Activated T-helper 2 cell treated with anti-CD3 and anti-CD28 coated beads, Interferon-gamma antibody, Interleukin-2, Interleukin-4, amounts not matched to agents 10 μg/mL and 5 μg/mL and 100 μg/mL, durations not matched to agents 14 hours and 24 hours and 36 hours (primary cell): Measurements from ENCODE around the gene PTPRO. TPM values are rescaled to one million over a fixed set of nuclear protein-coding genes. Genes with fewer than 3 reads are reported as not detected.

ENCODE experiments used
- DNase-seq: peaks from one replicate; pipeline ENCODE4 v3.0.0; 2021; ENCODE audit warnings: low spot score
- H3K27ac Mint-ChIP-seq: one replicate; pipeline ENCODE4 v1.8.0; 2021; ENCODE audit warnings: mixed read lengths
- H3K27me3 Mint-ChIP-seq: one replicate; pipeline ENCODE4 v1.8.0; 2021; ENCODE audit warnings: low read depth, mixed read lengths
- H3K36me3 Mint-ChIP-seq: one replicate; pipeline ENCODE4 v1.8.0; 2021; ENCODE audit warnings: low read depth, mixed read lengths
- H3K4me1 Mint-ChIP-seq: one replicate; pipeline ENCODE4 v1.8.0; 2021; ENCODE audit warnings: low read depth, mixed read lengths
- H3K4me3 Mint-ChIP-seq: one replicate; pipeline ENCODE4 v1.8.0; 2021; ENCODE audit warnings: low read depth, mild to moderate bottlenecking, moderate library complexity, mixed read lengths
- H3K9me3 Mint-ChIP-seq: one replicate; pipeline ENCODE4 v1.8.0; 2021; ENCODE audit warnings: mixed read lengths
- intact Hi-C: fragments of 100-400 bp; cut with micrococcal nuclease; formaldehyde crosslinking; loops from one replicate; pipeline ENCODE4 v1.15.1; 2023
- total RNA-seq: library from RNA; stranded (reverse); gene quantifications from 2 replicates; pipeline ENCODE4 v1.2.3, GENCODE V29; 2022

Gene PTPRO
- total RNA-seq, 1 donor from 2014 or later = 0.41 TPM

DNA sequence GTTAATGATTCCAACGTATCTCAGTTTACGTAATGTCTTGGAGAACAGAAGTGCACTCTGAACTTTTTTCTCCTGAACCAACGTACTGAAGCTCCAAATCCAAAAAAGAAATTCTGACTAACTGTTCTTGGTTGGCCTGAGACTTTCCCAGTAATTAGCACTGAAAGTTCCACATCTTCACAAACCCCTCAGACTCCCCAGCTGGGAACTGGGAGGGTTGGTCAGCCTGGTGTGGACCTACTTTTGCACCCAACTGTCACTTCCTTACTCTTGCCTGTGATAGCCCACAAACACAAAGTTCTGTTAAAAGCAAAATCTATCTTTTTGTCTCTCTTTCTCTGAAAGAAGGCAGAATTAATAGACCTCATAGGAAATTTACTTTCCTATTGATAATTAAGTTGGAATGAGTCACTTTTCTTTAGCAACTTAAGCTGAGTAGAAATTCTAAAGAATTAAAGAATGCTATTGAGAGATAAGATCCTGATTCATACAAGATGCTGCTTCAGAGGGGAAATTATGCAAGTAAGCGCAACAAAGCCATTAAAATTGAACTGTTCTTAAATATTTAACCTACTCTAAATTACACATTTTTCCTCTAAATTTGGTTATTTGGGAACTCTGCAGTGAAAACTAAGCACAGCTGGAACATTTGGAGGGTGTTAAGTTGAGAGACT is 311.8 kb downstream of the PTPRO start:
- Mint-ChIP-seq H3K4me1 (no peaks in the 10 kb centered on the region), H3K27ac (no peak overlapping the region), H3K36me3 (no peaks in the 10 kb centered on the region), H3K27me3 (peaks cover 7% of the 10 kb centered on the region), H3K9me3 (no peaks in the 10 kb centered on the region), H3K4me3 (no peak overlapping the region)
- intact Hi-C loops = no loop called here
- no peak for DNase-seq

DNA sequence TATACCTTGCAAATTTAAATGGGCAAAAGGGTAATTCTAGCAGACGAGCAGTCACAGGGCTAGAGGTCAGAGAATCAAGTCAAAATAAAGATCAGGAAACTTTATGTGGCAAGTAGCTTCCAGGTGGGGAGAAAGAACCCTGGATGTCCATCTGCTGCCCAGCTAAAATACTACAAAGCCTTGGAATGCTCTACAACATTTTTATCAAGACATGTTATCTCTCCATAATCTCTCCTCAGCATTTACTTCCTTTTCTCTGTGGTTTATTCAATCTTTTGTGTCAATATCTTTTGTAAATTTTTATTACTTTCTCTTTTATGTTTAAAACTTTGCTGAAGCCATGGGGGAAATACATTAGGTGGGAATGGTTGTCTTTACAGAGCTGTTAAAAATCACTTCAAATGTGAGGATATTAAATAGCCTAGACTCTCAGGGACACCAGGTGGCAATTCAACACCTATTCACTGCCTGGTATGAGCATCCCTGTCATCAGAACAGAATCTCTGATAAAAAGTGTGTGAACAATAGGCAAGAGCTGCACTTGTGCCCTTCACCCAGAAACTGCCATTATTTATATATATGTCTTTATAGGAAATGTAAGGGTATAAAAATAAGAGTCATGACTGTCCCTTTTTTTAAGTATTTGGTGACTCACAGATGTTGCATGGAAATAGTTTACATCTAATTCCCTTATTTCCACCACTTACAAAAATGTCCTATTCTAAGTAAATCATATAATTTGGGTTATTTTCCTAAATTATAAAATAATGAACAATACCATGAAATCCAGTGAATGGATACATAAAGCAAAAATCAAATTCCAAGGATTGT is 314.0 kb downstream of the PTPRO start:
- H3K27me3 Mint-ChIP-seq = peaks cover 7% of the 10 kb centered on the region
- intact Hi-C loops = no loop called here
- no peak overlapping the region for H3K27ac Mint-ChIP-seq
- H3K4me3 Mint-ChIP-seq = no peak overlapping the region
- H3K4me1 Mint-ChIP-seq = no peaks in the 10 kb centered on the region
- no peaks in the 10 kb centered on the region for H3K9me3 Mint-ChIP-seq
- no peak for DNase-seq
- no peaks in the 10 kb centered on the region for H3K36me3 Mint-ChIP-seq

DNA sequence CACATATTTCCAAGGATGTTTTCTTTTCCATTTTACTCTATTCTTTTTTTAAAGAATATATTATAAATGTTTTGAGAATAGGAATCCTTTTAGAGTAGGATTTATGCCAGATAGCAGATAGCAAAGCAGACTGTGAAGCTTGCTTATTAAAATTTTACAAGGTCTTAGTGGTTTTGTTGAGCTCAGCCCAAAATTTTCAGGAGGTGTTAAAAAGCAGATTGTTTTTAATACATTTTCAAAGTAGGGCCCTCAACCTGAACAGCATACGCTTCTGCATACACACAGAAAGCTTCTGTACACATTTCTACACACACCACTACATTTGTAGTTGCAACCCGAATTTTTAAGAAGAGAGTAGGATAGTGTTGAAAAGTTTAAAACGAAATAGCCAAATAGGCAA is 315.9 kb downstream of the PTPRO start:
- Mint-ChIP-seq H3K27me3 (peaks cover 7% of the 10 kb centered on the region), H3K4me3 (no peak overlapping the region), H3K36me3 (no peaks in the 10 kb centered on the region), H3K27ac (no peak overlapping the region), H3K9me3 (no peaks in the 10 kb centered on the region), H3K4me1 (no peaks in the 10 kb centered on the region)
- no peak for DNase-seq
- intact Hi-C loops = no loop called here

DNA sequence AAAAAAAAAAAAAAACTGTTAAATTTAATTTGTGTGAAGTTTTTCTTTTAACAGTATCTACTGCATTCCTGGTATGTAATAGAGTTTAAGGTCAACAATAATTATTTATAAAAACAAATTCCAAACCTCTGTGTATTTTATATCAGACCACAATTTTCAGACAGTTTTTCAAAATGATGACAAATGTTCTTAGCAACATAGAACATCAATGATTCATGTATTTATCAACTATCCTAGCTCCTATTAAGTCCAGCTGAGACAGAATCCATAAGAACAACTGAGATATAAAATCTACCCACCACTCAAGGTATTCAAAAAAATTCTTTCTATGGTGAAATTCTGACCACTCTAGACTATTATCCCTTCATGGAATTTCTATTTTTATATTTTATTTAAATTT is 322.4 kb downstream of the PTPRO start:
- Mint-ChIP-seq H3K36me3 (no peaks in the 10 kb centered on the region), H3K9me3 (no peaks in the 10 kb centered on the region), H3K27ac (no peak overlapping the region), H3K4me1 (no peaks in the 10 kb centered on the region), H3K4me3 (no peak overlapping the region), H3K27me3 (no peaks in the 10 kb centered on the region)
- DNase-seq = no peak
- intact Hi-C loops = no loop called here

DNA sequence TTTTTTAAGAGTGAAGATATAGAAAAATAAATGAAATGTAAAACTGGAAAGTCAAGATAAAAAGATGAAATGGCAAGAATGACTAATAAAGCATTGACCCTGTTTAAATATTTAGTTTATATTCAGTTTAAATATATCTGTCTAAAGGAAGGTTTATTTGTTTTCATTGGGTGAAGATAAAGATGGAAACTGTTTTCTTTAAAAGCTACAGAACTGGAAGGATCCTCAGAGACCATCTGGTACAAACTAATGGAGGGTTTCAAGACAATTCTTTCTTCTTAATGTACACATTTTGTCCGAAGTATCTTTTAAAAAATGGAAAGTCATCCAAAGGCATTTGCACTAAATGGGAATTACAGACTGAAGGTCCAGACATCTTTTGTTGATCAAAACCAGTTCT is 324.3 kb downstream of the PTPRO start:
- no peaks in the 10 kb centered on the region for H3K9me3 Mint-ChIP-seq
- no peaks in the 10 kb centered on the region for H3K36me3 Mint-ChIP-seq
- no peak for DNase-seq
- no peak overlapping the region for H3K4me3 Mint-ChIP-seq
- no peaks in the 10 kb centered on the region for H3K27me3 Mint-ChIP-seq
- no peak overlapping the region for H3K27ac Mint-ChIP-seq
- H3K4me1 Mint-ChIP-seq = no peaks in the 10 kb centered on the region
- intact Hi-C loops = no loop called here

Other genes starting within 250 kb of the PTPRO start
- not detected in 2 replicates for gene RERG, start 101.1 kb upstream of the PTPRO start, total RNA-seq